ENCODE measurements around the gene METTL22.

DNA sequence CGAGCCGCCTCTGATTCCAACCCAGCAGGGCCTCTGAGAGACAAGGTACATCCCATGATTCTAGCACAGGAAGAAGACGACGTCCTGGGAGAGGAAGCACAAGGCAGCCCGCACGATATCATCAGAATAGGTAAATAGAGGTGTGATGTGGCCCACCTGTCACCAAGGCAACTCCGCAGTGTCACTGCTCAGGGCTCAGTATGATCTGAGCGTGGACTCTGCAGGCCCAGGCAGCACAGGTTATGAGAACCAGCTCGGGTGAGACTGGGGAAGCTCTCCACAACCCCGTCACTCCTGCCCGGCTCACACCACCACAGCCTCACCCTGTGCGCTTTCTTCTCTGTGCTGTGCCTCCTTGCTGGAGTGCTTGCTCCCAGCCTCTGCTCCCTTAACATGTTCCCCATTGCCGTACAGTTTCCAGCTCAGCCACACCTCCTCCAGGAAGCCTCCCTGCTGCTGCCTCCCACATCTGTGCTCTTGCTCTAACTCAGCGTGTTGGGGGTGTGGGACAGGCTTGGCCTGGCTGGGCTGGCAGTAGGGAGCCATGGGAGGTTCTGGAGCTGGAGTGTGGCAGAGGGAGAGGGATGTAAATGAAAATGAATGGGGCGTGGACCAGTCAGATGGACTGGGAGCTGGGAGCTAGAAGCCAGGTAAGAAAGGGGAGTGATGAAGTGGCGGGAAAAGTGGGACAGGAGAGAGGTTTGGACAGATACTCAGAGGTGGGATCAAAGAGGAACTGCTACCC, 7.7 kb downstream of the METTL22 start:
- TF ChIP-seq CTCF (conservative IDR thresholded peaks at IDR 0.05; ENCODE audit: low read depth, low read length) (no peak), EZH2phosphoT487 (IDR thresholded peaks at IDR 0.05; ENCODE audit: borderline replicate concordance, low read length) (no peak)

All from PC-3 (cell line).